NCI-H2081 (cell line): Measurements from ENCODE around the gene SPINK1.
A peak's percentile ranks its signal among the peaks of the same experiment; 100 is the strongest.
"Not testable (repeated sequence)": the region's sequence is repeated elsewhere in the genome, so short reads cannot be mapped to it uniquely, and the experiment has no call there.

Source experiments
- DNase-seq, 2 experiments: peaks; one replicate each; lab custom pipeline; 2025; lab: John Stamatoyannopoulos, UW

SPINK1 gene

DNA sequence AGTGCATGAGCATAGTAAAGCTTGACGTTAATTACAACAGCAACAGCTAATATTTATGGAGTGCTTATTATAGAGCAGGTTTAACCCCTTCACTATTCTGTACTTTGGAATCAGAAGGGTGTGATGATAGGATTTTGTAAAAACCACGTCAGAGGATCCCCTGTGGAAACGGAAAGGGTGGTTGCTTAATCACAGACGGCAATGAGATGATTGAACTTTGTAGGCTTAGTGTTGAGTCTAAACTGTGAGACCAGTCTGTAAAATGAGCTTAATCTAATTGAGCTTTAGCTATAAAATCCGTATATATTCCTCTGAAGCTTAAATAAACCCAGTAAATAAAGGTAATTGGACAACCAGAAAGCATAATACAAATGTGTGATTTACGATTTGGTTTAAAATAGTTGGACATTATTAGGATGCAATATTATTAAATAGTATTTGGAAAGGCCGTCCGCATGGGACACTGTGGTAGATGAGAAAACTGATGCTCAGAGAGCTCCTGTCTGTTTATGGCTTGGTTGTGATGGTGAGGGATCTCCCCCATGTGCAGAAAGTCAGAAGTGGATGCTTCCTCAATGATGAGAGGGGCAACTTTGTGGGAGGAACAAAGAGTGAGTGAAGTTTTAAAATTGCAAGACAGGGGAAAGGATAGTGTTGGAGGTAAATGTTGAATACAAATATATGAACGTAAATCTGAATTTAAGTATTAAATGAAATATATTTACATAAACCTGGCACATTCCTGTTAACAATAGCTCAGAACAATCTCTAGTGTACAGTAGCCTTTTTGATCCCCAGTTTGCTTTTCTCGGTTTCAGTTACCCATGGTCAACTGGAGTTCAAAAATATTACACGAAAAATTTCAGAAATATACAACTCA is 23.7 kb upstream of the SPINK1 start:
- DNase-seq = no peak

DNA sequence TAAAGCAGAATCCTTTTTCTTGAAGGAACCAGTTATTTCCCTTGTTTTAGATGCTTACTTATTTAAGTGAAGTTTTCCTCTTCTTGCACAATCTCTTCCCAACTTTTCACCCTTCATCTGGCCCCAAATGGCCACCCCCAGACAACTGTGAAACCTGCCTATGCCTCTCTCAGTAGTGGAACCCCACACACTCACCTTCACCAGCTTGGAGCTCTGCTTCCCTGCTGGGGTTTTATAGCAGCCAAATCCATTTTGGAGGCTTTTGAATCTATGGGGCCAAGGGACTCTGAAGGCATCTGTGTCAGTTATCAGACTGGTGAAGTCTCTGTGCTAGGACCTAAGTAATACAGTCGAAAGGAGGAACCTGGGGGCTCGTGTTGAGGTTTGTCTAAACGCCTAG is 22.9 kb upstream of the SPINK1 start:
- DNase-seq = no peak

GRCh38 chr5:147853372-147853987 is 22.0 kb upstream of the SPINK1 start:
- no peak for DNase-seq

DNA sequence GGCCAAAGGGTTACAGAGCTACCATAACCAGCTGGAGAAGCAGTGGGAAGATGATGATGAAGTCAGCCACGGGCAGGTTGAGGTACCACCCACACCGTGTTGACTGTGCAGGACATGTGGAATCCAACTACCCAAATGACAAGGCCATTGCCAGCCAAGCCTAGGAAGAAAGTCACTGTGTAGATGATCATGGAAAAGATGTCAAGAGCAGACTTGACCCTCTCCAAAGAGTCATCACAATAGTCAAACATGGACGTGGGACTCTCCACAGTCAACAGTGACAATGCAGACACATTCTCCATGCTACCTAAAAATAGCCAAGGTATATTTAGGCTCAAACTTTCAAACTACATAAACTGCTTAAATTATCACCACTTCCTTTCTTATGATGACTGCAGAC is 20.9 kb upstream of the SPINK1 start:
- no peak for DNase-seq

GRCh38 chr5:147851578-147851977 is 20.1 kb upstream of the SPINK1 start:
- no peak for DNase-seq

DNA sequence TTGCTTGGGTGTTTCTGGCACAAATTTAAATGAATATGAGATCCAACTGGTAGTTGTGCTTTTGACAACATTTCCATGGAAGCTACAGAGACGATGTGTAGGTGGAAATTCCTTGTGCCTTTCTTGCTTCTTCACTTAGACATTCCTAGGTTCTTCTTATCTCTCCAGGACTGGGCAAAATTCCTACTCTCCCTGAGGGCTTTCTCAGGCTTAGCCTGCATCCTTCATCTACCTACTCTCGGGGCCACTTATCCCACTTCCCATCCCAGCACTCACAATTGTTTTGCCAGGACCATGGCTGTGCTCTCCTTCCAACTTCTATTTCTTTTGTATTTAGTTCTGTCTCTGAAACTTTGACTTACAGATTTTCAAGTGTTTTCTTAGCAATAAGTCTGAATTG is 17.8 kb upstream of the SPINK1 start:
- DNase-seq = no peak

GRCh38 chr5:147845618-147846017 is 14.1 kb upstream of the SPINK1 start:
- DNase-seq = no peak

- DNase-seq = no peak
Observed at GRCh38 chr5:147844846-147845245, 13.4 kb upstream of the SPINK1 start.

- no peak for DNase-seq
Observed at GRCh38 chr5:147842869-147843268, 11.4 kb upstream of the SPINK1 start.

GRCh38 chr5:147836439-147836838 is 5.0 kb upstream of the SPINK1 start:
- no peak for DNase-seq

DNA sequence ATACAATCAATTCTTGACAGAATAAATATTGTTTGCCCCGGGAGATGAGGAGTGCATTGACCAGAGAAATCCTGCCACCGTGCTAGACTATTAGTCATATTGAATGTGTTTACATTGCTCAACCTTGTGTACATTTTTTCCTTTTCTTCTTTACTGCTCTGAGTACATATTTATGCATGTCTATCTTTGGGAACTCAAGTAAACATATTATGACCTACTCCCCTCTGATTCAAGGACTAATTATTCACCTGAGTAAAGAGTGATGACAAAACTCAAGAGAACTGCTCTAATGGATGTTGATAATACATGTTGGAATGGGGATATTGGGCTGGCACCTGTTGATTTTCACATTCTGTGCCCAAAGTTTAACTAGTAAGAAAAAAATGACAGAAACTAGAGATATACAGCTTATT is 3.9 kb upstream of the SPINK1 start:
- peak in 1 of 2 experiments; percentile 18 for DNase-seq

DNA sequence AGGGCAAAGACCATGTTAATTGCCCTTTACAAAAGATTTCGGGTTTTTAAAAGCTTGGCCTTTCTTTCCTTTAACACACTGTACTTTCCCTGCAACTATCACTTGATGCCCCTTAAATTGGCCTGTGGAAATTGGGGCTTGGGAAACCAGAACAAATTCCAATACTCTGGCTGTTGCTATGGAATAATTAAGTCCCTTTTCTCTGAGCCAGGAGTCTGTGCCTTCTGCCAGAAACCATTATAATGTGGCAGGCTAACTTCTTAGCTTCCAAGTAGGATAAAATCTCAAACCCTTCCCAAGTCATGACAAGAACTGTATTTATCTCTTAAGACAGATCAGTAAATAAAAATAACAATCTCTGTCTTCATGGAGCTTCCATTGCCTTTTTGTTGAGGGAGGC is 1.1 kb upstream of the SPINK1 start:
- no peak for DNase-seq

DNA sequence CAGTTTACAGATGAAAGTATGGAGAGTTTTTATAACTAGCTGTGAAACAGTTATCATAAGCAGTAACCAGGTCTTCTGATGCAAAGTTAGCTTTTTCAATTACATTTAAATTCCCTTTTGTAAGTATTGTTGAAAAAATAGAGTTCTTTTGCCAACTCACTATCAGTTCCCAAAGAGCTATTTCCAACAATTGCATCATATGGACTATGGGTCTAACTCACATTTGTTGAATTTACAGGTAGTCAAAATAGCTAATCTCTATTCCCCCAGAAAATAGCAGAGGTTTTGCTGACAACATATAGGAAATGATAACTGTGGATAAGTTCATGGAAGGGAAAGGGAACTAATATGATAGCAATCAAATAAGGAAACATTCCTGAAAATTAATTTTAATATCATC is 1.4 kb downstream of the SPINK1 start:
- DNase-seq = no peak

DNA sequence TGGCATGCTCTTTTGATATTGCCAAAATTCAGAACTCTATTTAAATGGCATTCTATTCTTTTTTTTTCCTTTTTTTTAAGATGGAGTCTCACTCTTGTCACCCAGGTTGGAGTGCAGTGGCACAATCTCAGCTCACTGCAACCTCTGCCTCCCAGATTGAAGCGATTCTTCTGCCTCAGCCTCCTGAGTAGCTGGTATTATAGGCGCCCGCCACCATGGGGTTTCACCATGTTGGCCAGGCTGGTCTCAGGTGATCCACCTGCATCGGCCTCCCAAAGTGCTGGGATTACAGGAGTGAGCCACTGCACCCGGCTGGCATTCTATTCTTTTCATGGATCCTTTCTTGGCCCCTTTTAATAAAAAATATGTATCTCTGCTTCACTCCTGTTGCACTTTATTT is 4.5 kb downstream of the SPINK1 start:
- not testable (repeated sequence) for DNase-seq

- no peak for DNase-seq
Observed at GRCh38 chr5:147826361-147826760, 5.1 kb downstream of the SPINK1 start.

DNA sequence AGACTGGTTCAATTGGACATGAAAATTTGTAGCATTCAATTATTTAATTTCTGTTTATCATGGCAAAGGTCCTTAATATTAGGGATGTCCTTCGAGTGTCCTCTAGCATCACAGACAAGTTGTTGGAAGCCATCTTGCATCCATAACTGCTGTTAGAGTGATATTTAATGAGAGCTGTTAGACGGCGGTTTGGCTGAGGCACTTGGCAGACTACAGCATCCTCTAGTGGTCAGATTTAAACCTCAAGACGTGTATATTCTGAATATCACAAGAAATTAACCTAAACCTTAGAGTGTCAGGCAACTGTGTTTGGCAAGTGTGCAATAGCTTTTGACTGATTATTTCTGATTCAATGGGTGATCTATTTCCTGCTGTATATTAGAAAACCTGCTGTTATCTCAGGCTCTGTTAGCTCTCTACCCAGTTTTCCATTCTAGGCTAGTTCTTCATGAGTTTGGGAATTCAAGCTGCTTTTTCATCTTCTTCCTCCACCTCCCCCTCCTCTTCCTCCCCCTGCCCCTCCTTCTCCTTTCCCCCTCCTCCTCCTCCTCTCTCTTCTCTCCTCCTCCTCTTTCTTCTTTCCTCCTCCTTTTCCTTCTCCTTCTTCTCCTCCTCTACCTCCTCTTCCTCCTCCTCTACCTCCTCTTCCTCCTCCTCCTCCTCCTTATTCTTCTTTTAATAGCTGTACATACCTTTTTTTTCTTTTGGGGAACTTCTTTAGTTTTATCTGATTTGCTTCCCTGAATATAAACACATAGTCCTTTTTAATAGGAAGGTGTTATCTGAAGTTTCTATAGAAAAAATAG is 8.6 kb downstream of the SPINK1 start:
- peak; percentile 61 to 76 for DNase-seq

DNA sequence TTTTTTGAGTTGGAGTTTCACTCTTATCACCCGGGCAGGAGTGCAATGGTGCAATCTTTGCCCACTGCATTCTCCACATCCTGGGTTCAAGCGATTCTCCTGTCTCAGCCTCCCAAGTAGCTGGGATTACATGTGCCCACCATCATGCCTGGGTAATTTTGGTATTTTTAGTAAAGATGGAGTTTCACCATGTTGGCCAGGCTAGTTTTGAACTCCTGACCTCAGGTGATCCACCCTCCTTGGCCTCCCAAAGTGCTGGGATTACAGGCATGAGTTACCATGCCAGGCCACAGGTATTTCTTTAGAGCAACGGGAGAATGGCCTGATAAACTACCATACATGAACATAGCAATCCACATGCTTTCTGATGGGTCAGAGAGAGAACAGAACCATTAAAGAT is 9.2 kb downstream of the SPINK1 start:
- DNase-seq = not testable (repeated sequence)

- DNase-seq = no peak
Observed at GRCh38 chr5:147821766-147822165, 9.7 kb downstream of the SPINK1 start.

GRCh38 chr5:147819261-147819770 is 12.2 kb downstream of the SPINK1 start:
- no peak for DNase-seq

- no peak for DNase-seq
Observed at GRCh38 chr5:147818290-147818689, 13.2 kb downstream of the SPINK1 start.

DNA sequence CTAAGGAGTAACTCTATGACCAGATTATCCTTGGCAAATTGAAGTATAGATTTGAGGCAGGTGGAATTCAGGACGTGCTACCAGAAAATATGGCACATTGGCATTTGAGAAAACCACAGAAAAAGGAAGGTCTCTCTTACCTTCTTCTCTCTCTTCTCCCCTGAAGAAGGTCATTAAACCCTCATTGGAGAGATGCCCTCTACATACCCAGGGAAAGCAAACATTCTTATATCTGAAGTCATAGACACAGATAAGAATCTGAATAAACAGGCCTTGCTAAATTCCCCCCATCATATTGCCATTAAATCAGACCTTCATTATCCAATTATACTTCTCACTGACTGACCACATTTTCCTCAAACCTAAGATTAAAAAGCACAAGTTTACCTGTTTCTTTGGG is 17.8 kb downstream of the SPINK1 start:
- no peak for DNase-seq

DNA sequence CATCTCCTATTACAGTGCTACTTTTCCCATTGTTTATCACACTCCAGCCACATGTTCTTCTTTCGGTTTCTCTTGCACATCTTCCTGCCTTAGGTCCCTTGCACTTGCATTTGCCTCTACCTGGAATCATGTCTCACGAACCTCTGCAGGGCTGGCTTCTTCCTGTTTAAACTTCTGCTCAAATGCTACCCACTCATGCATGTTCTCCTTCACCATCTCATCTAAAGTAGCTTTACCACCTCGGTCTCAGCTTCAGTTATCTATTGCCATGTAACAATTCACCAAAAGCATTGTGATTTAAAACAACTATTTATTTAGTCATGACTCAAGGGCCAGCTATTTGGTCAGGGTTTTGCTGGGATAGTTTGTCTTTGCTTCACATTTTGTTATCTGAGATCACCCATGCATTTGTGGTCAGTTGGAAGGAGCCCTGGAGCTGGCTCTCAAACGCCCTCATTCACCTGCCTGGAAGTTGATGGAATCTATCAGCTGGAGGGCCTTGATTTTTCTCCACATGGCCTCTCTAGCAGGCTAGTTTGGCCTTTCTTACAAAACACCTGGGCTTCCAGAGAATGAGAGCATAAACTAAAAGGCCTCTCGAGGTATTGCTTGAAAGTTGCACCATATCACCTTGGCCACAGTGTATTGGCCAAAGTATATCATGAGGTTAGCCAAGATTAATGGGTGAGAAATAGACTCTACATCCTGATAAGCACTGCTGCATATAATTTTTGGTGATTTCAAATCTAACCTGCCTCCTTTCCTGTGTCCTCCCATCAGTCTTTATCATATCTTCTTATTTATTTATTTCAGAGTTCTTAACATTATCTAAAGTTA is 21.4 kb downstream of the SPINK1 start:
- DNase-seq = no peak
